ENCODE measurements around the gene EDNRB. TPM values are rescaled to one million over a fixed set of nuclear protein-coding genes. Genes with fewer than 3 reads are reported as not detected.

The EDNRB gene
- total RNA-seq, 2 donors from 2014 or later = 4.4 to 5.9 TPM

- H3K27ac ChIP-seq (ENCODE audit: low read depth, low read length) = peak overlapping the region; percentile 92
- TF ChIP-seq, protein P1, sequence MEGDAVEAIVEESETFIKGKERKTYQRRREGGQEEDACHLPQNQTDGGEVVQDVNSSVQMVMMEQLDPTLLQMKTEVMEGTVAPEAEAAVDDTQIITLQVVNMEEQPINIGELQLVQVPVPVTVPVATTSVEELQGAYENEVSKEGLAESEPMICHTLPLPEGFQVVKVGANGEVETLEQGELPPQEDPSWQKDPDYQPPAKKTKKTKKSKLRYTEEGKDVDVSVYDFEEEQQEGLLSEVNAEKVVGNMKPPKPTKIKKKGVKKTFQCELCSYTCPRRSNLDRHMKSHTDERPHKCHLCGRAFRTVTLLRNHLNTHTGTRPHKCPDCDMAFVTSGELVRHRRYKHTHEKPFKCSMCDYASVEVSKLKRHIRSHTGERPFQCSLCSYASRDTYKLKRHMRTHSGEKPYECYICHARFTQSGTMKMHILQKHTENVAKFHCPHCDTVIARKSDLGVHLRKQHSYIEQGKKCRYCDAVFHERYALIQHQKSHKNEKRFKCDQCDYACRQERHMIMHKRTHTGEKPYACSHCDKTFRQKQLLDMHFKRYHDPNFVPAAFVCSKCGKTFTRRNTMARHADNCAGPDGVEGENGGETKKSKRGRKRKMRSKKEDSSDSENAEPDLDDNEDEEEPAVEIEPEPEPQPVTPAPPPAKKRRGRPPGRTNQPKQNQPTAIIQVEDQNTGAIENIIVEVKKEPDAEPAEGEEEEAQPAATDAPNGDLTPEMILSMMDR (conservative IDR thresholded peaks at IDR 0.05) = no peak
- H3K9me3 Mint-ChIP-seq = no peaks in the 10 kb centered on the region
These were observed 752 bp upstream of the EDNRB start for GRCh38 chr13:77919246-77919920.

GRCh38 chr13:77916488-77916887 lies 2.1 kb downstream of the EDNRB start:
- TF ChIP-seq, protein P1 (conservative IDR thresholded peaks at IDR 0.05) = no peak
- no peaks in the 10 kb centered on the region for H3K36me3 ChIP-seq (ENCODE audit: control insufficient read depth, insufficient read depth, low read length)
- H3K4me3 Mint-ChIP-seq = no peak overlapping the region
- H3K4me1 Mint-ChIP-seq = peaks cover 3% of the 10 kb centered on the region
- no peak overlapping the region for H3K9ac ChIP-seq (ENCODE audit: extremely low read depth, low read length, poor library complexity, severe bottlenecking)
- no peak overlapping the region for H3K27ac ChIP-seq (ENCODE audit: low read depth, low read length)
- no peak overlapping the region for H3K27ac Mint-ChIP-seq
- DNase-seq = no peak
- H3K27me3 ChIP-seq (ENCODE audit: control insufficient read depth, insufficient read depth, low read length, poor library complexity, severe bottlenecking) = peaks cover 42% of the 10 kb centered on the region
- peak overlapping the region; percentile 50 for H3K4me3 ChIP-seq (ENCODE audit: low read length)
- H3K27me3 Mint-ChIP-seq (ENCODE audit: insufficient read depth) = peaks cover 21% of the 10 kb centered on the region
- H3K4me1 ChIP-seq (ENCODE audit: control insufficient read depth, insufficient read depth, low read length) = no peaks in the 10 kb centered on the region
- H3K9me3 Mint-ChIP-seq = no peaks in the 10 kb centered on the region
- peaks cover 2% of the 10 kb centered on the region for H3K36me3 Mint-ChIP-seq (ENCODE audit: low read depth)
- WGBS, 2 experiments (ENCODE audit: insufficient coverage in 1 of 2, insufficient read length in 1 of 2) = 53% methylated on average over 3 of the region's 4 CpGs; no CpG with 5 or more reads in 1 of the 2 experiments
- H3K9me3 ChIP-seq (ENCODE audit: control insufficient read depth, low read length) = no peaks in the 10 kb centered on the region

More at GRCh38 chr13:77919246-77919920, 752 bp upstream of the EDNRB start:
- Mint-ChIP-seq H3K4me3 (no peak overlapping the region), H3K27me3 (ENCODE audit: insufficient read depth) (peaks cover 21% of the 10 kb centered on the region), H3K27ac (peak overlapping the region; percentile 41), H3K36me3 (ENCODE audit: low read depth) (peaks cover 2% of the 10 kb centered on the region), H3K4me1 (peaks cover 3% of the 10 kb centered on the region)
- peak overlapping the region; percentile 82 for H3K4me3 ChIP-seq (ENCODE audit: low read length)
- H3K4me1 ChIP-seq (ENCODE audit: control insufficient read depth, insufficient read depth, low read length) = no peaks in the 10 kb centered on the region
- H3K9ac ChIP-seq (ENCODE audit: extremely low read depth, low read length, poor library complexity, severe bottlenecking) = no peak overlapping the region
- DNase-seq = peak; percentile 81
- WGBS, 2 experiments (ENCODE audit: insufficient coverage in 1 of 2, insufficient read length in 1 of 2) = 15 to 38% methylated on average over 10 to 29 of the region's 29 CpGs
- H3K36me3 ChIP-seq (ENCODE audit: control insufficient read depth, insufficient read depth, low read length) = no peaks in the 10 kb centered on the region
- no peaks in the 10 kb centered on the region for H3K9me3 ChIP-seq (ENCODE audit: control insufficient read depth, low read length)
- H3K27me3 ChIP-seq (ENCODE audit: control insufficient read depth, insufficient read depth, low read length, poor library complexity, severe bottlenecking) = peaks cover 42% of the 10 kb centered on the region

GRCh38 chr13:77915686-77916085 lies 2.9 kb downstream of the EDNRB start:
- Histone ChIP-seq H3K9me3 (ENCODE audit: control insufficient read depth, low read length) (no peaks in the 10 kb centered on the region), H3K27ac (ENCODE audit: low read depth, low read length) (no peak overlapping the region), H3K9ac (ENCODE audit: extremely low read depth, low read length, poor library complexity, severe bottlenecking) (no peak overlapping the region), H3K4me3 (ENCODE audit: low read length) (no peak overlapping the region), H3K4me1 (ENCODE audit: control insufficient read depth, insufficient read depth, low read length) (no peaks in the 10 kb centered on the region), H3K27me3 (ENCODE audit: control insufficient read depth, insufficient read depth, low read length, poor library complexity, severe bottlenecking) (peaks cover 40% of the 10 kb centered on the region), H3K36me3 (ENCODE audit: control insufficient read depth, insufficient read depth, low read length) (no peaks in the 10 kb centered on the region)
- Mint-ChIP-seq H3K4me1 (peaks cover 3% of the 10 kb centered on the region), H3K4me3 (no peak overlapping the region), H3K36me3 (ENCODE audit: low read depth) (peaks cover 2% of the 10 kb centered on the region), H3K27me3 (ENCODE audit: insufficient read depth) (peaks cover 21% of the 10 kb centered on the region), H3K27ac (no peak overlapping the region), H3K9me3 (no peaks in the 10 kb centered on the region)
- 85 to 90% methylated on average over 1 of the region's 1 CpG for WGBS, 2 experiments (ENCODE audit: insufficient coverage in 1 of 2, insufficient read length in 1 of 2)
- TF ChIP-seq, protein P1 (conservative IDR thresholded peaks at IDR 0.05) = no peak
- no peak for DNase-seq
